Measurements from ENCODE around the gene SCML1. TPM values are rescaled to one million over a fixed set of nuclear protein-coding genes. Genes with fewer than 3 reads are reported as not detected.

The SCML1 gene, protein sequence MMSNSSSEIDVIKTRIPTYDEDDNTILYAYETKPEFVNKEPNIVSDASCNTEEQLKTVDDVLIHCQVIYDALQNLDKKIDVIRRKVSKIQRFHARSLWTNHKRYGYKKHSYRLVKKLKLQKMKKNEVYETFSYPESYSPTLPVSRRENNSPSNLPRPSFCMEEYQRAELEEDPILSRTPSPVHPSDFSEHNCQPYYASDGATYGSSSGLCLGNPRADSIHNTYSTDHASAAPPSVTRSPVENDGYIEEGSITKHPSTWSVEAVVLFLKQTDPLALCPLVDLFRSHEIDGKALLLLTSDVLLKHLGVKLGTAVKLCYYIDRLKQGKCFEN
- 28.8 TPM for polyA plus RNA-seq (ENCODE audit: insufficient read length)
- long read RNA-seq, donor 1, full-length matches to known transcripts, result 4 of 4 reads
- long read RNA-seq, donor 1, partial matches to known transcripts, result 0 of 4 reads
- long read RNA-seq, donor 1, other reads (novel, unspliced or antisense), result 0 of 4 reads
- long read RNA-seq, donor 2, partial matches to known transcripts, result 5 of 6 reads
- long read RNA-seq, donor 2, other reads (novel, unspliced or antisense), result 0 of 6 reads
- long read RNA-seq, donor 3, partial matches to known transcripts, result 11 of 13 reads
- long read RNA-seq, donor 3, other reads (novel, unspliced or antisense), result 0 of 13 reads
- long read RNA-seq, donor 4, result 0 reads
- long read RNA-seq, donor 5, full-length matches to known transcripts, result 6 of 21 reads
- long read RNA-seq, donor 5, partial matches to known transcripts, result 15 of 21 reads
- long read RNA-seq, donor 5, other reads (novel, unspliced or antisense), result 0 of 21 reads
- long read RNA-seq, donor 6, partial matches to known transcripts, result 0 of 2 reads
- long read RNA-seq, donor 6, other reads (novel, unspliced or antisense), result 0 of 2 reads
- long read RNA-seq, donor 7, full-length matches to known transcripts, result 3 of 19 reads
- long read RNA-seq, donor 7, partial matches to known transcripts, result 16 of 19 reads
- long read RNA-seq, donor 7, other reads (novel, unspliced or antisense), result 0 of 19 reads
- long read RNA-seq, donor 8, partial matches to known transcripts, result 0 of 2 reads
- long read RNA-seq, donor 8, other reads (novel, unspliced or antisense), result 0 of 2 reads

DNA sequence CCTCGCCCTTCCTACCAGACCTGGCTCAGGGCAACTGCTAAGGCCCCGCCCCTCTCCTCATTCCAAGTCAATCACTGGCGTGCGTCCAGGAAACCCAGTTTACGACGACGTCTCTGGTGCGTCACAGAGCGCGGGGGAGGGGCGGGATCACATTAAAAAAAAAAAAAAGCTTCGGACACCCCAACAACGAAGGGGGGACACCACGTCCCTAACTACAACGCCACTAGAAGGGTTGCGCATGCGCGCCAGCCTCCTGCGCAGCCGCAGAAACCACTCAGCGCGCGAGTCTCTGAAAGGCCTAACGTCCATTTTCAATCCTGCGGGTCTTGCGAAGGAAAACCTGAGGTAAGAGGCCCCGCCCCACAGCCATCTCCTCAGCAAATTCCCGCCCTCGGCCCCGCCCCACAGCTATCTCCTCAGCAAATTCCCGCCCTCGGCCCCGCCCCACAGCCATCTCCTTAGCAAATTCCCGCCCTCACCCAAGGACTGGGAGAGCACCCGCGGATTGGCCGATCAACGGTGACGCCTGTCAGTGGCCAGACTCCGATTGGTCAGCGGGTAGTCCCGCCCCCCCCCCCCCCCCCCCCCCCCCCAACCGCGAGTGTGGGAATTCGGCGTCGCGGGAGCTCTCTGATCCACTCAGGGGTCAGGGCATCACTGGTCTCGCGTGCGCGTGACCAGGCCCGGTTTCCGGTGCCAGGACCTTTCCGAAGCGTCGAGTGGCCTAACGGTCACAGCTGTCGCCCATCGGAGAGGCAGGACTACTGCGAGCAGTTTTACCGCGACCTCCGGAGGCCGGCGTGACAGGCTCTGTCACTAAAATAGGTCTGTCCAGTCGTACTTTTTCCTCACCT lies at the start of gene SCML1:
Gene SCML1 (plus strand): TSS at position 638 of the 854 bp plus-strand sequence. CDS start 6,694 bp downstream, outside the sequence.
- DNase-seq, result peak; percentile 93

DNA sequence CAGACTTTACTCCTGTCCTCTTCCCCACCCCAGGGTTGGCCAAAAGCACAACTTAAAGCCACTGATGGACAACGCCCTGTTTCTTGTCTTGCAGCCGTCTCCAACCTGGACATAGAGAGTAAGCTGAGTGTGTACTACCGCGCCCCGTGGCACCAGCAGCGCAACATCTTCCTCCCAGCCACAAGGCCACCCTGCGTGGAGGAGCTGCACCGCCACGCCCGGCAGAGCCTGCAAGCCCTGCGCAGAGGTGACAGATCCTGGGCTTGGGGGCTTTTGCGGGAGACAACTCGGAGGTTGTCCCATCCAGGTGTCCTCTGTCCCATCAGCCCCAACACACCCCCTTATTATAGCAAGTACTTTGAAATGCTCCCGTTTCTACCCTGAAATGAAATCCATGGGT lies 49.6 kb upstream of the SCML1 start:
- DNase-seq, result no peak

DNA sequence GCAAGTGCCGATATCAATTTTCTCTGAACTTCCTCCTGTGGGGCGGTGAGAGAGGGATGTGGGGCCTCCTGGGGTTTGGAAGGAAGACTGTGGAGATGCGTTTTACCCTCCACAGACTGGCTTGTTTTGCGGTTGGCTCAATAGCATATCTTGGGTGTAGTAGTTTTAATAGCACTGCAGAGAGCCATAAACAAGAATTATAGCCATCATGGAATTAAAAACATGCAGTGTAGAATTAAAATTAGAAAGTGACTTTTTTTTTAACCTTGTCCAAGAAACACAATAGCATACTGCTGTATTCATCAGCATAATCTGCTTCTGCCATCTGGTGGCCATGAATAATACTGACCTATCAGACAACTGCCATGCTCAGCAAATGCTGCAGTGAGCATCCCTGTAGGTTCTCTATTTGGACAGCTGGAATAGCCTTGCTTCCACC lies 47.3 kb upstream of the SCML1 start:
- DNase-seq, result peak; percentile 79

DNA sequence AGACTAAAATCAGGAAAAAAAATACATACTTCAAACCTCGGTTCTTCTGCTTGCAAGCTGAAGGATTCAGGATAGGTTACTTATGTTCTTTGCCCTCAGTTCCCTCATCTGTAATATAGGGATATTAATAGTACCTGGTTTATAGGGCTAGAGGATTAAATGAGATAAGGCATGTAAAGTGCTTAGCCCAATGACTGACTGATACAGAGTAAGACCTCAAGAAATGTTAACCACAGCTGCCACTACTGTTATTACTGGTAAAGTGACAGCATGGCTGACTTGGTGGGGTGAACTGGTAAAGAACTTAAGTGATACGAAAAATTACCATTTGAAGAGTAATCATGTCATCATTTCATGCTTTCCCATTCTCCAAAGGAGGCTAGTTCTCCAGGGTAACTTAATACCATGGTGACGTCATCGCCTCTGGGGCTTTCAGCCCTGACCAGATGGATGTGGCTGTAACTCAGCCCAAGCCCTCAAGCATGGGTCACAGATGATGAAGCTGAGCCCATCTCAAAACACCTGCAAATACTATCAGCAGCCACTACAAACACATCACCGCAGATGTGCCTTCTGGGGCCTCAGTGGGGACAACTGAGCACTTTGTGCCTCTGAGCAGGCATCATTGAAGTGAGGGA lies 44.5 kb upstream of the SCML1 start:
- peak; percentile 37 for DNase-seq

DNA sequence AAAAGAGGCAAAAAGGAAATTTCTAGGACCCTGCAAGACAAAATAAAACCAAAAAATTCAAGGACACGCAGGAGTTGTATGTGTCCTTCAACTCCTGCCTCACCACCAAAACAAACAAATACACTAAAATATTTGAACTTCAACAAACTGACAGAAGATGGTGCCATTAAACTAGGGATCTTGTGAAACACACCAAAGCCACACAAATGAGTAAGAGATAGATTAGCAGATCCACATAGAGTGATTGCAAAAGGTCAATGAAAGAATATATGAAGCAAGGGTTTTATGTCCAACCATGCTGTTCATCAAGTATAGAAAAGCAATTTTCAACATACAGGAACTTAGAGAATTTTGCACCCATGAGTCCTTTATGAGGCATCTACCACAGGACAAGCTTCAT lies 40.1 kb upstream of the SCML1 start:
- no peak for DNase-seq

DNA sequence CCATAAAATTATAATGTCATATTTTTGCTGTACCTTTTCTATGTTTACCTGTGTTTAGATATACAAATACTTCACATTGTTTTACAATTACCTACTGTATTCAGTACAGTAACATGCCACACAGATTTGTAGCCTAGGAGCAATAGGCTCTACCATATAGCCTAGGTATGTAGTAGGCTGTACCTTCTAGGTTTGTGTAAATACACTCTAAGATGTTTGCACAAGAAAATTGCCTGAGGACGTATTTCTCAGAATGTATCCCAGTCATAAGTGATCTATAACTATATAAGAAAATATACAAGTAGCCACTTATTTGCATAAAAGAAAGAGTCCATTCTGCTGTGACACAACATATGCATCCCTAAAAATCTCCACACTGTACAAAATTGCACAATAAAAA lies 36.3 kb upstream of the SCML1 start:
- no peak for DNase-seq

DNA sequence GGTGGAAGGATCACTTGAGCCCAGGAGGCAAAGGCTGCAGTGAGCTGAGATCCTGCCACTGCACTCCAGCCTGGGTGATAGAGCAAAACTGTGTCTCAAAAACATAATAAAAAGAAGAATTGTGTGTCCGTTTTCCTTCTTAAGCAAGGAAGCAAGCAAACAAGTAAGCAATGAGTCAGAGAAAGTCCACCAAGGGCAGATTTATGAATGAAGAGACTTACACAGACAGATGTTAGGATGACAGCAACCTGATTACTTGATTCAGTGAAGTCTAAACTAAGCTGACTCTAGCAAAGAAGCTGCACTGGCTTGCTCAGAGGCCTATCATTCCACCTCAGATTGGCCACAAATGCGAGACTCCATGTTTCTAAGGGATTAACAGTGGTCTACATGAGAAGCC lies 34.1 kb upstream of the SCML1 start:
- no peak for DNase-seq

DNA sequence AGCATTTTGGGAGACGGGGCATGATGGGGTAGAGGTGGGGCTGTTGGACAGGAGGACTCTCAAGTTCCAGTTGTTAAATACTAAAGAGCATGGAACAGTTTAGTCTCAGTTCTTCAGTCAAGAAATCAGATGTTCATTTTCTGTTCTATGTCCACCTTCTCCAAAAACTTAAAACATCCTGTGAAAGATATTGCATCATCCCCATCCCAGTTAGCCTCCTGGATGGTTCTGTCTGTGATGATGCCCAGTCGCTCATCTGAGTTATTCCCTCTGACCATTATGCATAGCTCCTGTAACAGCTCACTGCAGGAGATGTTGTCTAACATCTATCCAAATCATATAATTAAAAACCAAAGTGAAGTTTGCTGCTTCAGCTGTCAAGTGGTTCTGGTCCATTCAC lies 32.1 kb upstream of the SCML1 start:
- no peak for DNase-seq

DNA sequence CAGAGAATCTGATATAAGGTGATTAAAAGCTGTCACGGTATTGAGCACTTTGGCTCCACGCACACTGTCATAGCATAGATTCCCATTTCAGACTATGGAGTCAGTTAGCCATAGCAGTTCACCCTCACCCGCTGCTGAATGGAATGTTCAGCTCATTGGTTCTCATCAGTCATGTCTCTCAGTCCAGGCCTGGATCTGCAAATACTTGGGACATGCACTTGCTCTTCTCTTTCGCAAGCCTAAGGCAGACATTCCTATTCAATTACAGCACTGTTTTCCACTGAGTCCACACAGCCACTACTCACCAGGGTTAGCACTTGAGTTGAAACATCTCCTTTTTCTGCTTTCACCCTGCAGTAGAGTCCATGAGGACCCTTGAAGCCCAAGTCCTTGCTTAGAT lies 30.6 kb upstream of the SCML1 start:
- DNase-seq, result no peak

DNA sequence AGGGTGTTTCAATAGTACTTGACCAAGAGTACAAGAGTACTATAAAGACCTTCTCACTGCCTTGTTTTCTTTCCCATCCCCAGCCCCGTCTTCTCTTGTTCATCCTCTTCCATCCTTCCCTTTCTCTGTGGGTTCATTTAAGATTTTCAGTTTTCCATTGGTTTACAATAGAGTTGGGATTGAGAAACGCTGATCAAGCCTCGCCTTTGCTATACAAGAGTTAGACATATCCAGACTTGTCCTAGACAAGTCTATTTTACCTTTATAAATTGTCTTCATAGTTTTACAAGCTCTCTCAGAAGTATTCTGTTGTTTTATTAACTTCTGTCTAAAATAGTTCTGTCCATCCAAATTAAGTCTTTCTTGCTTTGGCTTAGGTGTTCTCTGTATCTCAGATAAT lies 29.6 kb upstream of the SCML1 start:
- no peak for DNase-seq

DNA sequence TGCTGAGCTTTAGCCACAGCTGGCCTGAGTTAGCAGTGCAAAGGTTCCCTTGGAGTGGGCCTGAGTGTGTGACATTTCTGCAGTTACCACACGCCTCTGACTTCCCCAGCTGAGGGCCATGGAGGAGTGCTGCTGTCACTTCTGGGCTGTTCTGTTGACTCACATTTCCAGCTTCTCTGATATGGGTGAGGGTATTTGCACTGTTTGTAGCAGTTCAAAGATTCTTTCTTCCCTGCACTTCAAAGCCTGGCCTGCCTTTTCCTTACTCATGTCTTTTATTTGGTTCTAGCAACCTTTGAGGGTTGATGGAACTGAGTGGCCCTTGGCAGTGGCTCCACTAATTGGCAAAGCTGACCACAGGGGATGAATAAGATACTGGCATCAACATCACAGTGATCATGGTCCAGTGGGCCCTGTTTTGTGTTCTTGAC lies 26.4 kb upstream of the SCML1 start:
- DNase-seq, result no peak

DNA sequence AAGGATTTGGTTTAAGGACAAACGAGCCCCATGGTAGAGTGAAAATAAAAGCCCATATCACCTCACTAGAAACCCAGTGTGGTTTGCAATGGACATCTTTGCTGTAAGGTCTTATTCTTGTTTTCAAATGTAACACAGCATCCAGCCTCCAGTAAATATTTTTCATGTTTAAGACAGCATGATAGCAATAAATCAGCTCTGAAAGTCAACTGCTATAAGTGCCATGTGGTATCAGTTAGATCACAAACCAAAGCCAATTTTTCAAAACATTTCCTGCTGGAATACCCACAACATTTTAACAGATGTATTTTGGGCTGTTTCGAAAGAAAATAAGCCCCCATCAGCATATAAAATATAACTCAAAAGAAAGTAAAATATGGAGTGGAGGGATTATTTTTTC lies 24.0 kb upstream of the SCML1 start:
- DNase-seq, result no peak

DNA sequence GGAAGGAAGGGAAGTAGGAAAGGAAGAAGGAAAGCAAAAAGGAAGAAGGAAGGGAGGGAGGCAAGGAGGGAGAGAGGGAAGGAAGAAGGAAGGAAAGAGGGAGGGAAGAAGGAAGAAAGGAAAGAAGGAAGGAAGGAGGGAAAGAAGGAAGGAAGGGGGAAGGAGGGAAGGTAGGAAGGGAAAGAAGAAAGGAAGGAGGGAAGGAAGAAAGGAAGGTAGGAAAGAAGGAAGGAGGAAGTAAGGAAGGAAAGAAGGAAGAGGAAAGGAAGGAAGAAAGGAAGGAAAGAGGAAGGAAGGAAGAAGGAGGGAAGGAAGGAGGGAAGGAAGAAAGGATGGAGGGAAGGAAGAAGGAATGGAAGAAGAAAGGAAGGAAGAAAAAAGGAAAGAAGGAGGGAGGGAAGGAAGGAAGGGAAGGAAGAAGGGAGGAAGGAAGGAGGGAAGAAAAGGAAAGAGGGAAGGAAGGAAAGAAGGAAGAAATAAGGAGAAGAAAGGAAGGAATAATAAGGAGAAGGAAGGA lies 18.6 kb upstream of the SCML1 start:
- no peak for DNase-seq

DNA sequence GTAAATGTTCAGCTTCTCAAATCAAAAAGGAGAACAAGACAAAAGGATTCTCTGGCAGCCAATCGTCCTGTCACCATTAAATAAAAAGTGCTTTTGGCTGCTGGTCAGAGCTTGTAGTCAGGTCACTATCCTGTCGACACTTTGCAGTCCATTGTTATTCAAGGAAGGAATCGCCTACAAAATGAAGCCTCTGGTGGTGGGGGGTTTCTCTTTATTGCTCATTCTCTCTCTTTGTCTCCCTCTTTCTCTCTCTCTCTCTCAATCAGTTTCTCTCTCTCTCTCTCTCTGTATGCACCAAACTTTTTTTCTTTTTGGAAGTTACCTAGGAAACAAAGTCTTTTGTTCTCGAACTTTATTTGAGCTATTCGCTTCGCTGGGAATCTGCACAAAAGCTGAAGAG lies 17.6 kb upstream of the SCML1 start:
- DNase-seq, result no peak

DNA sequence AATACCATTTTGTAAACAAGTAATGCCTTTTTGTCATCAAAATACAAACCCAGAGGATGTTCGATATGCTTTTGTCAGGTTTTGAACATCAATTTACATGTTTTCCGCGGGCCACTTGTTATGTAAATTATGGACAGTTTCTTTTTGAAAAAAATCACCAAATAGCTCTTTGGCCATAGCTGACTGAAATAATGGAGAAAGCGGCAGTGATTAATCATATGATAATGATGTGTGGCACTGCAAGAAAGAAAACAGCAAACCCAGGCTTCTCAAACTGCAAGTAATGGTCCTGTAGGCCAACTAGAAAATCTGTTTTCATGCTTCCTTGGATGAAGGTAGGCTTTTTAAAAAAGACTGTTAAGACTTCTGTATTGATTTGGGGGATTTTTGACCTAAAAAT lies 15.6 kb upstream of the SCML1 start:
- DNase-seq, result no peak

DNA sequence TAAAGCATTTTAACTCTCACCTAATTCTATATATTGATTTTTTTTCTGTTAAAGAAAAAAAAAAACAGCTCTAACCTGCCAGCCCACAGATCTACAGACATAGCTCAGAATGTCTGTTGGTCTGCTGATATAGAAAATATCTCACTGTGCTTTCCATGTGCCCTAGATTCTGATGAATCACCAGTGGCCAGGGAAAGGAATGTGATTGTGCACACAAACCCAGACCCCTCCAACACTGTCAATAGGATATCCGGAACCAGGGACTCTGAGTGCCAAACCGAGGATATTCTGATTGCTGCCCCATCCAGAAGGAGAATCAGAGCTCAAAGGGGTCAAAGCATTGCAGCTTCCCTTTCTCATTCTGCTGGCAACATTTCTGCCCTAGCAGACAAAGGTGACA lies 12.1 kb upstream of the SCML1 start:
- no peak for DNase-seq

DNA sequence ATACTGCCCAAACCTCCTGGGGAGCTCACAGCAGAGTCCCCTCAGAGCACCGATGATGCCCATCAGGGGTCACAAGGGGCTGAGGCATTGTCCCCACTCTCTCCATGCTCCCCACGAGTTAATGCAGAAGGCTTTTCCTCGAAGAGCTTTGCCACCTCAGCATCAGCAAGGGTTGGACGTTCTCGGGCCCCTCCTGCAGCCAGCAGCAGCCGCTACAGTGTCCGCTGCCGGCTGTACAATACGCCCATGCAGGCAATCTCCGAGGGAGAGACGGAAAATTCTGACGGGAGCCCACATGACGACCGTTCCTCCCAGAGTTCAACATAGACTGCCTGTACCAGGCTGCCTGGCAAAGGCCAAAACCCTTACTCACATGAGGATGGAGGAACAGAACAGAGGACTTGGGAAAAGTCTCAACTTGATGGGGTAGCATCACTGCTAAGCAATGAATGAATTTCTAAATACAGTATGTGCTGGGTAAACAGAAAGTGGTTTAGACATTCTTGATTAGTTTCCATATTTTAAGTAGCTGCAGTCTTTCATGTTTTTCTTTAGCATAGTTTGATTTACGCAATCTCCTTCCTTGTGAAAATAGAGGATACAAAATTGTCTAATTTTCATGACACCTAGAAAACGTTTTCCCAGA lies 5.0 kb upstream of the SCML1 start:
- DNase-seq, result no peak

DNA sequence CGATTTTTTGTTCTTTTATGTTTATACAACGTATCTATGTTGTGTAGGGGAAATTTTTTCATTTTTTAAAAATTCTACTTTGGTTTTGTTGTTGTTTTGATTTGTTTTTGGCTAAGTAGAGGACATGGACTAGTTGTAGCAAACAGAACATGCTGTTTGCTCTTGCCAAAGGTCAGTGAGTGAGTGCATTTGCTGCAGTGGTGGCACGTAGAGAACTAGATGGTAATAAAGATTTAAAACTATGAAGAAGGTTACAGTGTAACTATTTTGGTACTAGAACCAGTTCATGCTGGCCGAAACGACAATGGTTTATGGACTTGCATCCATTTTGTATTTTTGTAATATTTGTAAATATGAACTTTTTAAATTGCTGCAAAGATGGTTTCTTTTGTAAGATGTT lies 1.9 kb upstream of the SCML1 start:
- no peak for DNase-seq

DNA sequence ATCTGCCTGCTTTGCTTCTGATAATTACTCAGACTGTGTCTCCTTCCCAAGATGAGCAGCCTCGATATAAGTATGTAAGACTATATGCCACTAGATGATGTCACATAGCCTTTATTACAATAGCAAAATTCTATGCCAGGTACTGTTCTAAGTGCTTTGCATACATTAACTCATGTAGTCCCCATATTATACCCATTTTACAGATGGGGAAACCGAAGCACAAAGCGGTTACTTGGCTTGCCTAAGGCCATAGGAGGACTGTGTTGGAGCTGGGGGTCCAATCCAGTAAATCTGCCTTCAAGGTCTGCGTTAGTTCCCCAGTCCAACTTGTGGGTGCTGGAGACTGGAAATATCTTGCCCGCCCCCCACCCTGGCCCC lies 826 bp upstream of the SCML1 start:
- no peak for DNase-seq

DNA sequence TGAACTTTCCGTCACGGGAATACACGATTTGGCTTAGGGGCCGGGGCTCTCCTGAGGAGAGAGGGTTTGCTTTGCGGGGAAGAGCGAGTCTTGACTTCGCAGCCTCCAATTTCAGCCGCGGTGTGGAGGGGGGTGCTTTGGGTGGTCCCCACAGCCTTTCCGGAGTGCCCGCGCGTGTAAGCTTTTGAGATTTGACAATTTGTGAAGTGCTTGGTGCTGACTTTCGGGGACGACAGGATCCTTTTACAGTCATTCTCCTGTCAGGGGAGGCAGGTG lies 355 bp downstream of the SCML1 start:
- DNase-seq, result no peak

Measured in left kidney (tissue), 8 donors.